Right ventricle myocardium inferior (tissue), 1 donor: Measurements from ENCODE around the gene TIMP4. TPM values are rescaled to one million over a fixed set of nuclear protein-coding genes. Genes with fewer than 3 reads are reported as not detected.
A peak's percentile ranks its signal among the peaks of the same experiment; 100 is the strongest.

ENCODE experiments used
- ATAC-seq: fragments of 200-7000 bp; cut with Tn5 transposase; one replicate; pipeline ENCODE4 v1.9.1; 2020; ENCODE audit warnings: mild to moderate bottlenecking, moderate library complexity
- DNase-seq: peaks from one replicate; pipeline ENCODE4 v3.0.0; 2021; ENCODE audit errors: missing footprints
- intact Hi-C: fragments of 100-400 bp; cut with DNase I; formaldehyde crosslinking; loops from one replicate; pipeline ENCODE4 v1.11.0; 2022
- long read RNA-seq: library from polyadenylated mRNA; unstranded; transcript quantifications from one replicate; pipeline ENCODE4 v2.0.0, GENCODE V29; 2021
- total RNA-seq: library from RNA; stranded (reverse); fragmentation: NEBNext Ultra II Directional; extraction: Animal tissue kit (Norgen Biotek cat#: 25700); gene quantifications from one replicate; pipeline ENCODE4 v1.2.1, GENCODE V29; 2021
- donor health status: DM: no; HTN: yes; CAD: no; lungs with severe emphysema.

TIMP4 gene
- 23.8 TPM for total RNA-seq
- long read RNA-seq, transcript TIMP4-201 (5 exons, 1,650 nt): major isoform, 30 of 33 reads
- long read RNA-seq, partial matches to known transcripts: 0 of 33 reads
- long read RNA-seq, other reads (novel, unspliced or antisense): 3 of 33 reads

DNA sequence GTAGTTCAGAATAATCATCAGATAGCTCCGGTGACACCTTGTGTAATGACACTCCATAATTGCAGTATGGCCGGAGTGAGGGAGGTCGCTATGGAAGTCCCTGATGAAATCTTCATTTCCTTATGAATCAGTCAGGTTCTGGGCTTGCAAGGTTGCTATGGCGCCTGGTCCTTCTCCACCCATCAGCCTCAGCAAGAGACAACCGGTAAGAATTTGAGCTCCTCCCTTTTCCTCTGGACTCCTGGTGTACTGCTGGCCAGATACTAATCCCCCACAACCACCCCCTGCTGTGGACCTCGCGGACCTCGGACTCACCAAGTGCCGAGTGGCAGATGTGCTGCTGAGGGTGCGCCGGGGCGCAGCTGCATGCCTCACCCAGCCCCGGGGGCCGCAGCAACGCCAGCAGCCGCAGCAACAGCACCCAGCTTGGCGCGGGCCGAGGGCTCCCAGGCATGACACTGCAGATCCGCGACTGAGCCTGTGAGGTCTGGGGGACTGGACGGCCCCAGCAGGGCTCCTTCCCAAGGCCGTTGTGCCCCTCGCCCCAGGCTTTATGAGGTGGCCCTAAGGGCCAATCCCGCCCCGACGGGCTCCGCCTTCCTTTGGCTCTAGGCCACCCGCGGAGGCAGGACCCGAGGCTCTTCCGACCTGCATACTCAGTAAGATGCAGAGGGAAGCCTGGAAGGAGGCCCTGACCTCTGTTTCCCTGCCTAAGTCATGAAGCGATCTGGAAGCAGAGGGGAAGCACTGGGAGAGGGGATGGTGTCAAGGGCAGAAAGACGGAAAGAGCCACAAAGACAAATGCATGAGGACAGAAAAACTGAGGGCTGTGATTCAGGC is at the start of gene TIMP4:
Gene TIMP4, minus strand, starts transcription at position 526 of the 840 bp plus-strand sequence. Its CDS starts 72 bp downstream, at position 454.
- ATAC-seq: peak; percentile 76
- peak; percentile 77 for DNase-seq
- intact Hi-C loops: loop anchor here (2.0 to 10.0 kb wide), 2 partner anchors 14 to 506 kb away; partner anchors contain the start of gene RAF1

DNA sequence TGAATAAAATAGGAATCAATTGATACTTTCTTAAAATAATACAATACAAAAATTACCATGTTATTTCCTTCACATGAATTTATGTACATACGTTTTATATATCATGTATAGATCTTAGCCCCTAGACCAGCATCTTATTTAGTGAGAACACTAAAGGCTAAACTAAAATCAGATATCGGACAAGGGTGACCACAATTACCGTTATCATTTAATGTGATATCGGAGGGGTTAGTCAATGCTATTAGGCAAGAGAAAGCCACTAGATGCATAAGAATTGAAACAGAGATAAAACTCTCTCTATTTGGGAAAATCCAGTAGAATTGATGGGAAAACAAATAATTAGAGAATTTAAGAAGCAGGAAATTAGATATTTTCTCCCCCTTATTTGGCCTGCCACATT is 46.5 kb upstream of the TIMP4 start:
- DNase-seq: no peak
- no peak for ATAC-seq
- intact Hi-C loops: no loop called here

- intact Hi-C loops: no loop called here
- ATAC-seq: no peak
- DNase-seq: no peak
These were observed 43.1 kb upstream of the TIMP4 start for GRCh38 chr3:12201813-12202212.

GRCh38 chr3:12198301-12198700 is 39.6 kb upstream of the TIMP4 start:
- intact Hi-C loops: no loop called here
- no peak for ATAC-seq
- no peak for DNase-seq

DNA sequence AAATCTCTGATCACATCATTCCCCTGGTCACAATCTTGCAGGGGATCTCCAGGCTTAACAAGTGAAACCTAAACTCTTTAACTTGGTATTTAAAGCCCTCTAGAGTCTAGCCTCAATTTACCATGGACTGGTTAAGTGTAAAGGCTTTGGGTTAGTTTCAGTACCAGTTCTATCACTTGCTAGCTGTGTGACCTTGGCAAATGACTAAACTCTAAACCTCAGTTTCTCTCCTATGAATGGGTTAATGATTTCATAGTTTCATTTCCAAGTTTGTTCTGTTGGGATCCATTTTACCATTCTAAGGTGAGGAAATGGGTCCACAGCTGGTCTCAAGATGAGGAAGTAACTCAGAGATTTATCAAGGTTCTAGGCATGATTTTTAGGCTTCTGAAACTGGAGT is 38.8 kb upstream of the TIMP4 start:
- ATAC-seq (no peak), DNase-seq (no peak)
- intact Hi-C loops: no loop called here

DNA sequence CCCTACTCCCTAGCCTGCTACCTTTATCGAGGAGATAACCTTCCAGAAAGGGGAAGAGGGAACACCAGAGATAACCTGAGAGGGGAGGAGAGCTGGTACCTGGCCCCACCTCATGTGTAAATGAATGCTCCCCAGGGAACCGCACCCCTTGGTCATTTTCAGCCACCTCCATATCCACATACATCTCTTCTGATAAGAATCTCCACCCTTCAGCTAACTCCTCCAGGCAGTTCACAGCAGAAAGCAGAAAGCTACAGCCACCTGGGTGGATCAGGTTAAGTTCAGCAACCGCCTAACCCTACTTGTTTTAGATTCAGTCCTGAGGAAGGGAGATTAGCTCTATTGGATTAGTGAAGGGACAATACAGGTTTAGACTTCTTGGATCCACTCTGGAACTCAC is 38.0 kb upstream of the TIMP4 start:
- intact Hi-C loops: no loop called here
- ATAC-seq: no peak
- DNase-seq: no peak

GRCh38 chr3:12195231-12195630 is 36.5 kb upstream of the TIMP4 start:
- intact Hi-C loops: no loop called here
- ATAC-seq (no peak), DNase-seq (no peak)

DNA sequence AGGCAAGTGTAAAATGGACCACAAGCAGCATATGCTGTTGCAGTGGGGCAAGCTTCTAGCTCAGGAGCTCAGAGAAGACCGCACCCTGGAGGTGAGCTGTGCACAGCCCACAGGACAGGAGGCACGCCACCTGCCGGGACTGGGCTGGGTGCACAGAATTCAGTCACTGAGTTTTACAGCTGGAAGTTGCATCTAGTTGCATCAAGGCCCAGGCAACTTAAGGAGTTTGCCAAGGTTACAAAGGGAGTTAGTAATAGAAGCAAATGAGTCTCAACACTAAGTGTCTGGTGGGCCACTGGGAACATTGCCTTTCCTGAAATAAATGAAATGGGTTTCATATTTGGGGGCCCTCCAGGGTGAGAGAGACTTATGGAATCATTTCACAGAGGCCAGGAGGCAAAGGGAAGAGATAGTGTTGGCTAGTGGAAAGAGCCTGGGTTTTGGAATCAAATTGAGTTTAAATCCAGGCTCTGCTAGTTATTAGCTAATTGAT is 36.0 kb upstream of the TIMP4 start:
- intact Hi-C loops: no loop called here
- ATAC-seq: no peak
- DNase-seq: no peak

GRCh38 chr3:12194209-12194608 is 35.5 kb upstream of the TIMP4 start:
- intact Hi-C loops: no loop called here
- DNase-seq (no peak), ATAC-seq (peak; percentile 42)

GRCh38 chr3:12193485-12194165 is 34.9 kb upstream of the TIMP4 start:
- ATAC-seq: peak; percentile 31
- no peak for DNase-seq
- intact Hi-C loops: no loop called here

- intact Hi-C loops: no loop called here
- ATAC-seq (no peak), DNase-seq (no peak)
These were observed 34.2 kb upstream of the TIMP4 start for GRCh38 chr3:12192655-12193484.

DNA sequence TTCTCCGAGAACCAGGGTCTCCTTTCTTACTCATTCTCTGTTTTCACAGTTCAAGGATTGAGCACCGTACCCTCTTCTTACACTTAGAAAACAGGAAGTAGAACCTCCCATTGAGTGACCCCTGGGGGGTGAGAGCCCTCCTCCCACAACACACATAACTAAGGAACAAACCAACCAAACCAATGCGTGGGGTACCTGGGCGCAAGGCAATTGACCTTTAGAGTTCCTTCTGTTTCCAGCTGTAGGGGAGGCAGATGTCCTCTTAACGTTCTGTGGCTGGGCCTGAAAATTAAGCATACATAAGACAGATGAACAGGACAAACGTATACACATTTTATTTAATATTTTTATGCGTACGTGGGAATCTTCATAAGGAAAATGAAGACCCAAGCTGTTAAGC is 33.5 kb upstream of the TIMP4 start:
- intact Hi-C loops: no loop called here
- ATAC-seq: no peak

GRCh38 chr3:12191559-12191958 is 32.8 kb upstream of the TIMP4 start:
- DNase-seq: no peak
- intact Hi-C loops: no loop called here

More for the DNA sequence above, 33.5 kb upstream of the TIMP4 start:
- DNase-seq: no peak

DNA sequence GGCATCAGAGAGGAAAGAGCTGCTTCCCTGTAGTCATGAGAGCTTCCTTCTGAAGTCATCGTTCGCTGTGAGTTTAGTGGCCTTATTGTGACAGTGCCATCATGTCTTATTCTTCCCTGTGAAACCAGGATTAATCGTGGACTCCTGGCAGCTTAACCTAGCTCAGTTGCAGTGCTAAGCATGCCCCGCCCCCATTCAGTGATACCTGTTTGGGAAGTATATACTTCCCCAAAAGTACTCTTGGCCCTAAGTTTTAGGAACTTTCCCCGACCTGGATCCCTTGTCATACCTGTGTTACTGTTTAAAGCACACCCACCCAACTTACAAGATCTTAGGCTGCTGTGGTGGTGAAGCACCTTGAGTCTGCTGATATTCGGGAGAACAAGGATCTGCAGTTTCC is 32.1 kb upstream of the TIMP4 start:
- intact Hi-C loops: no loop called here
- ATAC-seq (no peak), DNase-seq (no peak)

More at GRCh38 chr3:12191559-12191958, 32.8 kb upstream of the TIMP4 start:
- ATAC-seq: no peak

GRCh38 chr3:12190221-12190807 is 31.6 kb upstream of the TIMP4 start:
- ATAC-seq: no peak
- intact Hi-C loops: no loop called here
- no peak for DNase-seq

DNA sequence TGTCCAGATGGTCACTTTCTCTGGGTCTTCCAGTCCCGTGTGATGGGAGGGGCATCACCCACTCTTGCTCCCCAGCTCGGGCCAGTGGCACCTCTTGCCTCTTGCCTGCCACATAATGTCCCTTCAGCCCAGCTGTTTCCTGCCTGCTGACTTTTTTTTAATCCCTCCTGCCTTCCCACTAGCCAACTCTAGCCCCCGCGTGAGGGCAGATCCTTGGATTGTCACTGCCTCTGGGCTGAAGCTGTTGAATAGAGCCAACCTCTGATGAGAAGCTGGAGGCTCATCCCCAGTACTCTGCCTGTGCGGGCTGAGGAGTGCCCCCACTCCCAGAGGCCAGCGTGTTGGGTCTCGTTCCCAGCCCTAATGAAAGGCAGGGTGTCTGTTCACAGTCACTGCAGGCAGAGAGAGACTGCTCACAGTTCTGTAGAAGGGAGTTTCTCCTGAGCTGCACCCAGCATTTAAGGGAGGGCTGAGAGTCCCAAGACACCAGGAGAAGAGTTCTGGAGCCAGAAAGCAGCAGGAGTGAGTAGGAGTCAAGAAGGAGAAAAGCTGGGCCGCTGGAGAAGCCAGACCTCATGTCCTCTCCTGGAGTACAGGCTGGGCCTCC is 30.1 kb upstream of the TIMP4 start:
- DNase-seq (no peak), ATAC-seq (no peak)
- intact Hi-C loops: no loop called here

- no peak for DNase-seq
- intact Hi-C loops: no loop called here
- ATAC-seq: peak; percentile 12
These were observed 29.6 kb upstream of the TIMP4 start for GRCh38 chr3:12188328-12188648.
